Activated CD4-positive, alpha-beta T cell treated with anti-CD3 and anti-CD28 coated beads for 48 hours (primary cell): ENCODE results near the gene BCL2L13.
"Not testable (repeated sequence)": the region's sequence is repeated elsewhere in the genome, so short reads cannot be mapped to it uniquely, and the experiment has no call there.

Experiments
- DNase-seq: peaks from one replicate; pipeline ENCODE4 v3.0.0-alpha.2; 2020

BCL2L13 gene

GRCh38 chr22:17637490-17638181 is 921 bp upstream of the BCL2L13 start:
- DNase-seq = no peak

GRCh38 chr22:17638182-17638431 is 450 bp upstream of the BCL2L13 start:
- peak; percentile 26 for DNase-seq

DNA sequence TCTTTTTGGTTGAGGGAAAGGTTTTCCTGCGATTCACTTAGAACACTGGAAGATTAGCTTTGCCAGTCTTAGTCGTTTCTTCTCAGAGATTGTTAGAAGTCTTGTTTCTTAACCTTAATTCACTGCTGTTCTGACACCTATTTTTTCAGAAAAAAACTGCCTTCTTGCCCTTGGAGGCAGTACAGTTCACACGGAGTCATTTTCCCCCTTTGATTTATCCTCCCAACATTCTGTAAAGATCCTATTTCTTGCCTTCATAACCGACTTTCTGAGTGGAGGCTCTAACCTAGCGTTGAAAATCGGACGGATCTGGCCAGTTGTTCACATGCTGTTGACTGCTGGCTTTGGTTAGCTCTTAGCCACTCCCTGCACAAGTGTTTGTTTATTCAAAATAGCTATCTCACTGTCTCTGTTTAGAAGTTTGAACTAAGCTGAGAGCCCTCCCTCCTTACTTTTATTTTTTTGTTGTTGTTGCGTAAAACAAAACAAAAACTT is 737 bp downstream of the BCL2L13 start:
- DNase-seq = peak; percentile 14

DNA sequence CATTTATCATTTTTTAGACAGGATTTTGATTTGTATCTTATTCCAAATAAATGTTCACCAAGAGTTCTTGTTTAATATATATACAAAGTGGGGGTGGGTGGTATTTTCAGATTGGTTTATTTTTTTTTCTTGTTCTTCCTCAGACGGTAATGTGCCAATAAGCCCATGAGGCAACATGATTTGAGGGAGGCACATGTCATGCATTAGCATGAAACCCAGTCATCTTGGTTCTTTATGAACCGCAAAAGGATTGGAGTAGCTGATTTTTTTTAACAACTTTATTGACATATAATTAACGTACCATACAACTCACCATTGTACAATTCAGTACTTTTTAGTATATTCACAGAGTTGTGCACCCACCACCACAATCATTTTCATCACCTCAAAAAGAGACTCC is 2.7 kb downstream of the BCL2L13 start:
- no peak for DNase-seq

DNA sequence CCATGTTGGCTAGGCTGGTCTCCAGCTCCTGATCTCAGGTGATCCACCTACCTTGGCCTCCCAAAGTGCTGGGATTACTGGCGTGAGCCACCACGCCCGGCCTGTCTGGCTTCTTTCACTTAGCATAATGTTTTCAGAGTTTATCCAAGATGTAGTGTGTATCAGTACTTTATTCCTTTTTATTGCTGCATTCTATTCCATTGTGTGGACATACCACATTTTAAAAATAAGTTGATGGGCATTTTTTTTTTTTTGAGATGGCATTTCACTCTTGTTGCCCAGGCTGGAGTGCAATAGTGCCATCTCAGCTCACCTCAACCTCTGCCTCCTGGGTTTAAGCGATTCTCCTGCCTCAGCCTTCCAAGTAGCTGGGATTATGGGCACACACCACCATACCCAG is 3.8 kb downstream of the BCL2L13 start:
- not testable (repeated sequence) for DNase-seq

DNA sequence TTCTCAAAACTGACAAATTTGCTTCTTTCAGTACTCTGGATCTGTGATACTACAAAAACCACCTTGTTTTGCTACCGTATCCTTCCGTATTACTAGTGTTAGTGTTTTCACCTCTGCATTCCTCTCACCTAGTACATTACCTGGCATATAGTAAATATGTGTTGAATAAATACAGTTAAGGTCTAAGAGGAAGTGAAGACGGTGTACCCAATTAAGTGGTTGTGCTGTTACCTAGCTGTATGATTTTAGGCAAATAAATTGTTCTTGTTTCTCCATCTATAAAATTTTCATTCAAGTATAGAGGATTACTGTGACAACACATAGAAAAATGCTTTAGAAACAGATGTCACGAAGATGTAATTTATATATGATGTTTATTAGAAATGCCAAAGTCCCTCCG is 8.9 kb downstream of the BCL2L13 start:
- DNase-seq = no peak

- DNase-seq = no peak
Measured at GRCh38 chr22:17647991-17648390, 9.4 kb downstream of the BCL2L13 start.

- no peak for DNase-seq
Measured at GRCh38 chr22:17648569-17648968, 10.0 kb downstream of the BCL2L13 start.

- DNase-seq = no peak
Measured at GRCh38 chr22:17655289-17655688, 16.7 kb downstream of the BCL2L13 start.

DNA sequence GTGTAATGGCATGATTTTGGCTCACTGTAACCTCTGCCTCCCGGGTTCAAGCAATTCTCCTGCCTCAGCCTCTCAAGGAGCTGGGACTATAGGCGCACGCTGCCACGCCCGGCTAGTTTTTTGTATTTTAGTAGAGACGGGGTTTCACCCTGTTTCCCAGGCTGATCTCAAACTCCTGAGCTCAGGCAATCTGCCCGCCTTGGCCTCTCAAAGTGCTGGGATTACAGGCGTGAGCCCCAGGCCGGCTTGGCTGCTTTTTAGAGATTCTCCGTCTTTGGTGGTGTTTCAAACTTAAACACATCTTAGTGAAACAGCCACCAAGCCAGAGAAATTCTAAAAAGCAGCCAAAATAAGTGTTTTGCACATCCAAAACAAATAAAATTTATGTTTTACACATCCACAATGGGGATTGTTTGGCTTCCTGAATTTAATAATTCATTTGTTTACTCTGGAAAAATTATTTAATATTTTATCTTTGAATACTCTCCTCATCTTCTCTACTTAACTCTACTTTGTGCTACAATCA is 18.4 kb downstream of the BCL2L13 start:
- no peak for DNase-seq

DNA sequence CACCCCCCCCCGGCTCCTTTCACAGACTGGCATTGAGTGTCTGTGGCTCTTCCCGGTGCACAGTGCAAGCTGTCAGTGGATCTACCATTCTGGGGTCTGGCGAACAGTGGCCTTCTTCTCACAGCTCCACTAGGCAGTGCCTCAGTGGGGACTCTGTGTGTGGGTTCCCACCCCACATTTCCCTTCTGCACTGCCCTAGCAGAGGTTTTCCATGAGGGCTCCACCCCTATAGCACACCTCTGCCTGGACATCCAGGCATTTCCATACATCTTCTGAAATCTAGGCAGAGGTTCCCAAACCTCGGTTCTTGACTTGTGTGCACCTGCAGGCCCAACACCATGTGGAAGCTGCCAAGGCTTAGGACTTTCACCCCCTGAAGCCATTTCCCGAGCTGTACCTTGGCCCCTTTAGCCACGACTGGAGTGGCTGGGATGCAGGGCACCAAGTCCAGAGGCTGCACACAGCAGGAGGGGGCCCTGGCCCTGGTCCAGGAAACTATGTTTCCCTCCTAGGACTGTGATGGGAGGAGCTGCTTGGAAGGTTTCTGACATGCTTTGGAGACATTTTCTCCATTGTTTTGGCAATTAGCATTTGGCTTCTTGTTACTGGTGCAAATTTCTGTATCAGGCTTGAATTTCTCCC is 26.0 kb downstream of the BCL2L13 start:
- DNase-seq = no peak

- DNase-seq = no peak
Measured at GRCh38 chr22:17665248-17665647, 26.7 kb downstream of the BCL2L13 start.

- DNase-seq = no peak
Measured at GRCh38 chr22:17665854-17666253, 27.3 kb downstream of the BCL2L13 start.

GRCh38 chr22:17671521-17672092 is 33.0 kb downstream of the BCL2L13 start:
- not testable (repeated sequence) for DNase-seq

DNA sequence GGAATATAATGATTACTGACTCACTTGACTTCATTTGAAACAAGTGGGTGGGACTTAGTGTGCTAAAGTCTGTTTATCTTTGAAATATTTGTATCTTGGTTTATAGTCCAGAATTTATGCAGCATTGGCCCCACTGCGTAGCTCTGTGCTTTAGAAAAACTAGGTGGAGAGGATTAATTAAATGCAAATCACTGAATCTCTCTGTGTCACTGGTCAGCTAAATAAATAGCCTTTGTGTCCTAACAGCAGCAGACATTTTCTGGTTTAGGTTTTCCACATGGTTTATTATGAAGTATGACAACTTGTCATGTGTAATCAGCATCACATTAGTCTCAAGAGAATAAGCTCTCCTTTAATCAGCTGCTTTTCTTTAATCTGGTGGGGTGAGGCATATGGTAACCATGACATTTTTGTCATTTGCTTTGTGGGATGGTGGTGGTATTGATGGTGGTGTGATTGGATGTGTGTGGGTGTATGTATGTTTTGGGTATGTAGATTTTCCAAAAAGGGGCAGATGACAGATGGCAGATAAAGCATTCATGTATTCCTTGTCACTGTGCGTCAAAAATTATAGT is 33.9 kb downstream of the BCL2L13 start:
- peak; percentile 22 for DNase-seq

DNA sequence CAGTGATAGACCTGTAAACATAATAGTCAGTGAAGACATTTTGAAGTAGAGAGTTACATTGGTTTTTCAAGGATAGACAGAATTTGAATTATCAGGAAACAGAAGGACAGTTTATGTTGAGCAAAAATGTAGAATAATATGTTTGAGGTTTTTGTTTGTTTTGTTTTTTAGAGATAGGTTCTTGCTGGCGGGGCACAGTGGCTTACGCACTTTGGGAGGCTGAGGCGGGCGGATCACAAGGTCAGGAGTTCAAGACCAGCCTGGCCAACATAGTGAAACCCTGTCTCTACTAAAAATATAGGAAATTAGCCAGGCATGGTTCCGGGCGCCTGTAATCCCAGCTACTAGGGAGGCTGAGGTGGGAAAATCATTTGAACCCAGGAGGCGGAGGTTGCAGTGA is 35.6 kb downstream of the BCL2L13 start:
- DNase-seq = no peak

DNA sequence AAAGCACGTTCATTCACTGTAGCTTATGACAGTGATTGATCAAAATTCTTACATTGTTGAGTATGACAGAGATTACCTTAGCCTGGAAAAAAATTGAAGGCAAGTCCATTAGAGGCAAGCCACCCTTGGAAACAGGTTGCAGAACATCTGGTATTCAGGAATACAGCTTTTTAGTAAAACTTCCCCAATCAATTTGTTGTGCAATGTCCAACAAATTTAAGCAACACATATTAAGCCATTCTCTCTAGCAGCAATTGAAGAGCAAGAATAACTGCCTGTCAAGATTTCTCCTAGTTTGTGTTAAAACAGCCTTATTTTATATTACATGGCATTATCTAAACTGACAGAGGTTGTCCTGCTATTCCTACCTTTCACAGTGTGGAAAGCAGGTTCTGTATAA is 37.0 kb downstream of the BCL2L13 start:
- DNase-seq = no peak

DNA sequence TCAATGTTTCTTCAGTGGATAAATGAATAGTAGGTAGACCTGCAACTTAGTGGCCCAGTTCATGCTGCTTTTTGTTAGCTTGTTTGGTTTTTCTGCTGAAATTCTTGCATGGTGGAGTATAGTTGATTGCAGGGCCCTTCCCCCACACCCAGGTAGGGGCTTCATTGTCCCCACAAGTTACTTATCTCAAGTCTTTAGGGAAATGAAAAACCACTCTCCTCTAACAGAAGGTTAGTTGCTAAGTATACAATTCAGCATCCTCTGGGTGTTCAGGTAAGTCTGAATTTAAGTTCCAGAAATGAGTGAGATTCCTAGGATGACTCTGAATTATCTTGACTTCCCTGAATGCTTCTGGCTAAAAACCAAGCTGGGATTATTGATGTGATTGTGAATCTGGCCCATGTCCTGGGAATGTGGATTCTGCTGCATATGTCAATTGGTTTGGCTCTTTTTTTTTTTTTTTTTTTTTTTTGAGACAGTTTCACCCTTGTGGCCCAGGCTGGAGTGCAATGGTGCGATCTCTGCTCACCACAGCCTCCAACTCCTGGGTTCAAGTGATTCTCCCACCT is 40.3 kb downstream of the BCL2L13 start:
- DNase-seq = no peak

- DNase-seq = no peak
Measured at GRCh38 chr22:17684245-17684644, 45.7 kb downstream of the BCL2L13 start.

- DNase-seq = no peak
Measured at GRCh38 chr22:17692841-17693240, 54.3 kb downstream of the BCL2L13 start.

DNA sequence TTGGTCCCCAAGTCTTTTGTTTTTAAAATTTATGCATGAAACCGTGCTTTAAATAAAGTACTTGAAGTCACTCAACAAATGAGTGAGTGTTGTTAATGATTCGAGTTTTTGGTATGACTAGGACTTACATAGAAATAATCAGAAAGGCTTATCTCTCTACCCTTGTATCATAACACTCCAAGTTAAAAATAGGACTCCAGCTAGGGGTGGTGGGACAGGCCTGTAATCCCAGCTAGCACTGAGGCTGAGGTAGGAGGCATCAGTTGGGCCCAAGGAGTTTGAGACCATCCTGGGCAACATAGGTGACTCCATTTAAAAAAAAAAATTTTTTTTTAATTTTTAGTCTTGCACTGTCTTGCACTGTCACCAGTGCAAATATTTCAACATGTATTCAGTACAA is 55.6 kb downstream of the BCL2L13 start:
- DNase-seq = no peak

DNA sequence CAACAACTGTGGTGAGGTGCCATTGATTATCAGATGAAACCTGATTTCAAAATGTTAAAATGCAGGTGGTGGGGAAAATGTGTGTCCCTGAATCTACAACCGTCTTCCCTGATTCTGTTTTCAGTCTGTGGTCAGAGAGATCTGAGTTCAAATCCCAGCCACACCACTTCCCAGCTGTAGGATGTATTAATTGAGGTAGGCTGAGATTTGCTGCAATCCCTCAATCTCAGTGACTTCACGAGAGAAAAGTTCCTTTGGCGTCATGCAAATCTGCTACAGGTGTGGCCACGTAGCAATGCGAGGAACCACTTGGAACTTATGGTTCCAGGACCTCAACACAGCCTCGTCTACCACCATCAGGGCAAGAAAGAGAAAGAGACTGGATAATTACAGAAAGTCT is 56.2 kb downstream of the BCL2L13 start:
- DNase-seq = no peak

GRCh38 chr22:17695986-17696385 is 57.4 kb downstream of the BCL2L13 start:
- DNase-seq = no peak

DNA sequence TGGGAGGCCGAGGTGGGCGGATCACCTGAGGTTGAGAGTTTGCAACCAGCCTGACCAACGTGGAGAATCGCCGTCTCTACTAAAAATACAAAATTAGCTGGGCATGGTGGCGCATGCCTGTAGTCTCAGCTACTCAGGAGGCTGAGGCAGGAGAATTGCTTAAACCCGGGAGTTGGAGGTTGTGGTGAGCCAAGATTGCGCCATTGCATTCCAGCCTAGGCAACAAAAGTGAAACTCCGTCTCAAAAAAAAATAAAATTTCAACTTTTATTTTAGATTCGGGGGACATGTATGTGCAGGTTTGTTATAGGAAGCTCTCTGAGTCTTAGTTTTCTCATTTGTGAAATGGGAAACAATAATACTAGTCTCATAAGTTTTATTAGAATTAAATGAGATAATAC is 58.6 kb downstream of the BCL2L13 start:
- DNase-seq = not testable (repeated sequence)
